ENCODE data around the gene CEBPZ.

CEBPZ gene

GRCh38 chr2:37267685-37268084 lies 36.3 kb upstream of the CEBPZ start:
- no peak overlapping the region for H3K4me3 ChIP-seq (ENCODE audit: low read depth, low read length)
- no peak for DNase-seq (ENCODE audit: low read depth)
- TF ChIP-seq CTCF (conservative IDR thresholded peaks at IDR 0.05; ENCODE audit: low read depth, low read length): no peak

GRCh38 chr2:37263839-37264238 lies 32.4 kb upstream of the CEBPZ start:
- no peak for TF ChIP-seq CTCF (conservative IDR thresholded peaks at IDR 0.05; ENCODE audit: low read depth, low read length)
- DNase-seq (ENCODE audit: low read depth): no peak
- H3K4me3 ChIP-seq (ENCODE audit: low read depth, low read length): no peak overlapping the region

GRCh38 chr2:37262522-37262921 lies 31.1 kb upstream of the CEBPZ start:
- no peak for TF ChIP-seq CTCF (conservative IDR thresholded peaks at IDR 0.05; ENCODE audit: low read depth, low read length)
- no peak for DNase-seq (ENCODE audit: low read depth)
- H3K4me3 ChIP-seq (ENCODE audit: low read depth, low read length): no peak overlapping the region

- H3K4me3 ChIP-seq (ENCODE audit: low read depth, low read length): no peak overlapping the region
- DNase-seq (ENCODE audit: low read depth): no peak
- TF ChIP-seq CTCF (conservative IDR thresholded peaks at IDR 0.05; ENCODE audit: low read depth, low read length): no peak
These were observed 19.7 kb upstream of the CEBPZ start for GRCh38 chr2:37250869-37251740.

- no peak for DNase-seq (ENCODE audit: low read depth)
- TF ChIP-seq CTCF (conservative IDR thresholded peaks at IDR 0.05; ENCODE audit: low read depth, low read length): no peak
- H3K4me3 ChIP-seq (ENCODE audit: low read depth, low read length): no peak overlapping the region
These were observed 14.8 kb upstream of the CEBPZ start for GRCh38 chr2:37246205-37246604.

GRCh38 chr2:37244755-37245154 lies 13.4 kb upstream of the CEBPZ start:
- no peak overlapping the region for H3K4me3 ChIP-seq (ENCODE audit: low read depth, low read length)
- DNase-seq (ENCODE audit: low read depth): no peak
- TF ChIP-seq CTCF (conservative IDR thresholded peaks at IDR 0.05; ENCODE audit: low read depth, low read length): no peak

- no peak for TF ChIP-seq CTCF (conservative IDR thresholded peaks at IDR 0.05; ENCODE audit: low read depth, low read length)
- no peak overlapping the region for H3K4me3 ChIP-seq (ENCODE audit: low read depth, low read length)
- DNase-seq (ENCODE audit: low read depth): peak; percentile 63
These were observed 12.6 kb upstream of the CEBPZ start for GRCh38 chr2:37244017-37244416.
